ENCODE measurements around the gene CETP.

DNA sequence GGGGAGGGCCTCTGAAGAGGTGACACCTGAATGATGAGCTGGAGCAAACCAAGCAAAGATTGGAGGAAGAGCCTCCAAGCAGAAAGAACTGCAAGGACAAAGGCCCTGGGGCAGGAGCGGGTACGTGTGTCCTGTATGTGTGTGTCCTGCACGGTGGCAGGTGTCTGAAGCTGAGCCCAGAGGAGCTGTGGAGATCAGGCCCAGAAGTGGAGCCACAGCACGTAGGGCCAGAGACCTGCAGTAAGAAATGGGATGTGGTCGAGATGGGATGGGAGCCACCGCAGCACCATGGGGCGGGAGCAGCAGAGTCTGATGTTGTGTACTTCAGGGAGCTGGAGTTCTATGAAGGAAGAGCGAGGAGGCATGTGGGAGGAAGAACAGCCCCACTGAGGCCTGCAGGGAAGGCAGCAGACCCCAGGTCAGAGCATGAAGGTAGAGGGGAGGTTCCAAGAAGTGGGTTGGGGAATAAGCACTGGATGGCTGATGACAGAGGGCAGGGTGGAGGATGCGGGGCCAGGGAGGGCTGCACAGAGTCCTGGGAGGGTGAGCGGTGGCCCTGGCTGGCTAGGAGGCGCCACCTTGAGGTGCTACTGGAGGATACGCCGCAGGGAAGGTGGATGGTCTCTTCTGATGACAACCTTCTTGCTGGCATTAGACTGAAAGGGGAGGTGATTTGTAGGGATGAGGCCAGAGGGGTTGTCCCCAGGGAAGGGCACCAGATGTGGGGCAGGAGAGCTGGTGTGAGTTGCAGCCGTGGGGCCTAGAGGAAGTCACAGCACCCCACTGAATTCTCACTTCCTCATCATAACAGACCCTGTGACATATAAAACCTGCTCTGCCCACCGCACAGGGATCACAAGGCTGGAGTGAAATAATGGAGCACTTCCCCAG, 10.6 kb upstream of the CETP start:
- TF ChIP-seq POLR2A (IDR thresholded peaks at IDR 0.05) (no peak), EP300 (IDR thresholded peaks at IDR 0.05) (no peak)
- TF ChIP-seq, protein P1, sequence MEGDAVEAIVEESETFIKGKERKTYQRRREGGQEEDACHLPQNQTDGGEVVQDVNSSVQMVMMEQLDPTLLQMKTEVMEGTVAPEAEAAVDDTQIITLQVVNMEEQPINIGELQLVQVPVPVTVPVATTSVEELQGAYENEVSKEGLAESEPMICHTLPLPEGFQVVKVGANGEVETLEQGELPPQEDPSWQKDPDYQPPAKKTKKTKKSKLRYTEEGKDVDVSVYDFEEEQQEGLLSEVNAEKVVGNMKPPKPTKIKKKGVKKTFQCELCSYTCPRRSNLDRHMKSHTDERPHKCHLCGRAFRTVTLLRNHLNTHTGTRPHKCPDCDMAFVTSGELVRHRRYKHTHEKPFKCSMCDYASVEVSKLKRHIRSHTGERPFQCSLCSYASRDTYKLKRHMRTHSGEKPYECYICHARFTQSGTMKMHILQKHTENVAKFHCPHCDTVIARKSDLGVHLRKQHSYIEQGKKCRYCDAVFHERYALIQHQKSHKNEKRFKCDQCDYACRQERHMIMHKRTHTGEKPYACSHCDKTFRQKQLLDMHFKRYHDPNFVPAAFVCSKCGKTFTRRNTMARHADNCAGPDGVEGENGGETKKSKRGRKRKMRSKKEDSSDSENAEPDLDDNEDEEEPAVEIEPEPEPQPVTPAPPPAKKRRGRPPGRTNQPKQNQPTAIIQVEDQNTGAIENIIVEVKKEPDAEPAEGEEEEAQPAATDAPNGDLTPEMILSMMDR (IDR thresholded peaks at IDR 0.05), result peak in 3 of 4 experiments; percentile 17 to 25 (median 18)

All from sigmoid colon (tissue), 4 donors.